Prostate gland (tissue), 2 donors: ENCODE results near the gene NEDD4.

Experiments
- CTCF ChIP-seq, 4 experiments: fragments of 200-600 bp in 2 of 4; fragments of 450-650 bp in 2 of 4; sonication (generic) in 2 of 4; IDR thresholded peaks; 1 replicate in 3 of 4; 2 replicates in 1 of 4; pipeline ENCODE4 v1.5.1; 2016 to 2019; ENCODE audit warnings: antibody characterized with exemption in 4 of 4, mild to moderate bottlenecking in 2 of 4, moderate library complexity in 2 of 4
- POLR2A ChIP-seq: fragments of 450-650 bp; IDR thresholded peaks from one replicate; pipeline ENCODE4 v1.6.1; 2016; ENCODE audit warnings: antibody characterized with exemption, mild to moderate bottlenecking

GRCh38 chr15:55820043-55820442 is 173.4 kb downstream of the NEDD4 start:
- TF ChIP-seq CTCF (IDR thresholded peaks at IDR 0.05) (no peak), POLR2A (no peak)
